Measurements from ENCODE around the gene ATOSA.

Gene ATOSA

DNA sequence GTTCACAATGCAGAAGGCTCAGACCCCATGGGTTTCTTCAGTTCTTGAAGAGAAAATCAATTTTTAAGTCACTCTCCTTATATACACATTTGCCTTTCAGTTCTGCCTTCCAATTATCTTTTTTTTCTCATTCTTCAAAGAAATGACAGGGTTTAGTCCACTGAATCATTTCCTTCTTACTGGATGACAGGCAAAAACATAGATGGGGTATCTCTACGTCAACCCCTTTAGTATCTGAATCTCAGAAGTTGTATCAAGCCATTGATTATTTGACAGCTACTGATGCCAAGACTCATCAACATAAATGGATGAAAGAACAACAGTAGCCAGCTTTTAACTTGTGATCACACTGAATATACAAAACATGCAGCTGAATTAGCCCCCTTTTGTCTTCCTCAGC lies 6.5 kb downstream of the ATOSA start:
- Histone ChIP-seq H3K27ac (ENCODE audit: low read depth, low read length) (no peak overlapping the region), H3K9ac (ENCODE audit: low read depth, low read length) (no peak overlapping the region), H3K27me3 (ENCODE audit: control insufficient read depth, insufficient read depth, low read length) (no peaks in the 10 kb centered on the region), H3K4me3 (ENCODE audit: low read depth, low read length) (no peak overlapping the region), H3K4me1 (ENCODE audit: control insufficient read depth, insufficient read depth, low read length) (peaks cover 23% of the 10 kb centered on the region), H3K36me3 (ENCODE audit: control insufficient read depth, insufficient read depth, low read length) (no peaks in the 10 kb centered on the region), H3K9me3 (ENCODE audit: control insufficient read depth, insufficient read depth, low read length) (no peaks in the 10 kb centered on the region)

DNA sequence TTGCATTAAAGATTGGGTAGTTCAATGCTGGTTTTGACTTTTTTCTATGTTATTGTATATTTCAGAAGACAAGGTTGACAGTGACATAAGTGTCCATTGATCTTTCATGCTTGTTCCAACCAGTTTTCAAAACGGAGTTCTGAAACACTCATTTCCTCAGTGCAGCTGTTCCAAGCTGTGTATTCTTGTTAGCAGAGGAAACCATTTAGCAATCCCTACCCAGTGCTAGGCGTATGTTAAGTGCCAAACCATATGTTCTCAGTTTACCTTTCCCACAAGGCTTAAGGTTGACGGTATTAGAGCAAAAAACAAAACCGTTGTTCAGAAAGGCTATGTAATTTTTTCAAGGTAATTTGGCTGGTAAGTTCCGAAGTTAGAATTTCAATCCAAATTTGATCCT lies 9.1 kb downstream of the ATOSA start:
- Histone ChIP-seq H3K9ac (ENCODE audit: low read depth, low read length) (no peak overlapping the region), H3K27ac (ENCODE audit: low read depth, low read length) (no peak overlapping the region), H3K36me3 (ENCODE audit: control insufficient read depth, insufficient read depth, low read length) (no peaks in the 10 kb centered on the region), H3K4me3 (ENCODE audit: low read depth, low read length) (no peak overlapping the region), H3K27me3 (ENCODE audit: control insufficient read depth, insufficient read depth, low read length) (no peaks in the 10 kb centered on the region), H3K9me3 (ENCODE audit: control insufficient read depth, insufficient read depth, low read length) (no peaks in the 10 kb centered on the region), H3K4me1 (ENCODE audit: control insufficient read depth, insufficient read depth, low read length) (peaks cover 17% of the 10 kb centered on the region)

DNA sequence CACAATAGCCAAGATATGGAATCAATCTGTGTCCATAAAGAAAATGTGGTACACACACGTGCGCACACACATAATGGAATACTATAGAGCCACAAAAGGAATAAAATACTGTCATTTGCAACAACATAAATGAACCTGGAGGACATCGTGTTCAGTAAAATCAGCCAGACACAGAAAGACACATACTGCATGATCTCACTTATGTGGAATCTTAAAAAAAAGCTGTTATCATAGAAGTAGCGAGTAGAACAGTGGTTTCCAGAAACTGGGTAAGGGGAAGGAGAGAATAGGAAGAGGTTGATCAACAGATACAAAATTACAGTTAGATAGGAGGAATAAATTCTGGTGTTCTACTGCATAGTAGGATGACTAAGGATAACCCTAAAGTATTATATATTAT lies 11.1 kb downstream of the ATOSA start:
- no peaks in the 10 kb centered on the region for H3K9me3 ChIP-seq (ENCODE audit: control insufficient read depth, insufficient read depth, low read length)
- H3K9ac ChIP-seq (ENCODE audit: low read depth, low read length): no peak overlapping the region
- H3K4me3 ChIP-seq (ENCODE audit: low read depth, low read length): no peak overlapping the region
- no peaks in the 10 kb centered on the region for H3K36me3 ChIP-seq (ENCODE audit: control insufficient read depth, insufficient read depth, low read length)
- peaks cover 14% of the 10 kb centered on the region for H3K4me1 ChIP-seq (ENCODE audit: control insufficient read depth, insufficient read depth, low read length)
- no peak overlapping the region for H3K27ac ChIP-seq (ENCODE audit: low read depth, low read length)
- H3K27me3 ChIP-seq (ENCODE audit: control insufficient read depth, insufficient read depth, low read length): no peaks in the 10 kb centered on the region

DNA sequence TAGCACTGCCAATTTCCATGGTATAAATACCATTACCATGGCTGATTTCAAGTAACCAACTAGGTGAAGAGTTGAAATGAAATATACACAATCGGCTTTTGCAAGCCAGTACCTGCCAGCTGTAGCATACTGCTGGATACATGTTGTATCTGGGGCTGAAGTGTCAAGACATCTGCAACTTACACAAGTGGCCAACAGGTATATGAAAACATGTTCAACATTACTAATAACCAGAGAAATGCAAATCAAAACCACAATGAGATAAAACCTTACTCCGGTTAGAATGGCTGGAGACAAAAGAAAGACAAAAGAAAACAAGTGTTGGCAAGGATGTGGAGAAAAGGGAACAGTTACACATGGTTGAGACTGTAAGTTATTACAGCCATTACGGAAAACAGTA lies 11.6 kb downstream of the ATOSA start:
- Histone ChIP-seq H3K4me1 (ENCODE audit: control insufficient read depth, insufficient read depth, low read length) (0 out of 2 replicates have a peak, but pooled peaks cover 9% of the 10 kb centered on the region), H3K9ac (ENCODE audit: low read depth, low read length) (no peak overlapping the region), H3K4me3 (ENCODE audit: low read depth, low read length) (no peak overlapping the region), H3K27me3 (ENCODE audit: control insufficient read depth, insufficient read depth, low read length) (no peaks in the 10 kb centered on the region), H3K36me3 (ENCODE audit: control insufficient read depth, insufficient read depth, low read length) (no peaks in the 10 kb centered on the region), H3K9me3 (ENCODE audit: control insufficient read depth, insufficient read depth, low read length) (no peaks in the 10 kb centered on the region), H3K27ac (ENCODE audit: low read depth, low read length) (no peak overlapping the region)

DNA sequence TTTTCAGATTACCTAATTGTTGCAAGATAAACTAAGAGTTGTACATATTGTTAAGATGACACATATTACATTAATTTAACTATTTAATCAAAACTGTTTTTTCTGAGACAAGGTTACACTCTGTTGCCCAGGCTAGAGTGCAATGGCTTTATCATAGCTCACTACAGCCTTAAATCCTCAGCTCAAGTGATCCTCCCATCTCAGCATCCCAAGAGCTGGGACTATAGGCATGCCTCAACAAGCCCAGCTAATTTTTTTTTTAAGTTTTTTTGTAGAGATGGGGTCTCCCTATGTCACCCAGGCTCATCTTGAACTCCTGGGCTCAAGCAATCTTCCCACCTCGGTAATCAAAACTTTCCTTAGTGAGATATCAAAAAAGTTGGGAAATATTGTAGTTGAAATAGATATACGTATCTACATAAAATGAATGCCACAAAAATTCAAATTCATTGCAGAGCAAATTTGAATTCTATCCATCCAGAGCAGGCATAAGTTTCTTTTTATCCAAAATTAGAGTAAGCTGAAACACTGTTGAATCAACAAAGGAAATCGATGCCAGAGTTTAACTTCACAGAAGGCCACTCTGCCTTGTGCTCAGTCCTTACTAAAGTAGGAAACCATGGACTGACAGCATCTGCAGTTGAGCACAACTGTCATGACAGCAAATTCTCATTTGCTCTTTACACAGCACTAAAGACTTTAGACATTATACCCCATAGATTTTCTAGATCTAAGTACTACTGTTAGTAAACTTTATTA lies 15.5 kb downstream of the ATOSA start:
- Histone ChIP-seq H3K4me3 (ENCODE audit: low read depth, low read length) (no peak overlapping the region), H3K36me3 (ENCODE audit: control insufficient read depth, insufficient read depth, low read length) (no peaks in the 10 kb centered on the region), H3K27me3 (ENCODE audit: control insufficient read depth, insufficient read depth, low read length) (no peaks in the 10 kb centered on the region), H3K9ac (ENCODE audit: low read depth, low read length) (no peak overlapping the region), H3K9me3 (ENCODE audit: control insufficient read depth, insufficient read depth, low read length) (no peaks in the 10 kb centered on the region), H3K4me1 (ENCODE audit: control insufficient read depth, insufficient read depth, low read length) (0 out of 2 replicates have a peak, but pooled peaks cover 4% of the 10 kb centered on the region), H3K27ac (ENCODE audit: low read depth, low read length) (no peak overlapping the region)

DNA sequence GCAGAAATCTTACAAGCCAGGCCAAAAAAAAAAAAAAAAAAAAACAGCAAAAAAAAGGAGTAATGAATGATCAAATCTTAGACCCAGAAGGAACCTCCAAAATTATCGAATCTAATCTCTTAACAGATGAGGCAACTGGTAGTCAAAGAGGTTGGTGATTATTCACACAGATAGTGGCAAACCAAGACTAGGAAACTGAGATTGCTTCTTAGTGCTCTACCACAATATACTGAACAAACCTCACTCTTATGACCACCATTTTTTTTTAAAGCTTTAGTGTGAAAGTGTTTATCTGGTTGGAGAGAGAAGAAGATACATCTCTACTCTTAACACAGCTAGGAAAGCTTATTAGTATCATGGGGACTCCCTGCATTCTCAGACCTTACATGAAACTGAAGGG lies 17.3 kb downstream of the ATOSA start:
- Histone ChIP-seq H3K9ac (ENCODE audit: low read depth, low read length) (no peak overlapping the region), H3K4me1 (ENCODE audit: control insufficient read depth, insufficient read depth, low read length) (0 out of 2 replicates have a peak, but pooled peaks cover 4% of the 10 kb centered on the region), H3K27me3 (ENCODE audit: control insufficient read depth, insufficient read depth, low read length) (no peaks in the 10 kb centered on the region), H3K4me3 (ENCODE audit: low read depth, low read length) (no peak overlapping the region), H3K27ac (ENCODE audit: low read depth, low read length) (no peak overlapping the region), H3K36me3 (ENCODE audit: control insufficient read depth, insufficient read depth, low read length) (no peaks in the 10 kb centered on the region), H3K9me3 (ENCODE audit: control insufficient read depth, insufficient read depth, low read length) (no peaks in the 10 kb centered on the region)

DNA sequence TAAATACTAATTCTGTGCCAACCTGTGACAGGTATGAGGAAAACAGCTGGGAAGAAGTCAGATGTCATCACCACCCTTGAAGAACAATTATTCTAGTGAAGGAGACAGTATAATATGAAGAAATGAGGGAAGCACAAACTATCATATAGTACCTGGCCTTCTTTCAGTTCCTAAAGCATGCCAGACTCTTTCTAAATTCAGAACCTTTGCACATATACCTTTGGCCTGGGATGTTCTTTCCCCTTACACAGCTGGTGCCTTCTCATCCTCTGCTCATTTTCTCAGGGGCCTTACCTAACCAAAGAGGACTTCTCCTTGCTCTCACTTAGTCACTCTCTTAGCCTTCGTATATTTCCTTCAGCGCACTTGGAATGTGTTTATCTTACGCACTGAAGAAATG lies 19.0 kb downstream of the ATOSA start:
- Histone ChIP-seq H3K4me3 (ENCODE audit: low read depth, low read length) (no peak overlapping the region), H3K27me3 (ENCODE audit: control insufficient read depth, insufficient read depth, low read length) (no peaks in the 10 kb centered on the region), H3K4me1 (ENCODE audit: control insufficient read depth, insufficient read depth, low read length) (0 out of 2 replicates have a peak, but pooled peaks cover 4% of the 10 kb centered on the region), H3K36me3 (ENCODE audit: control insufficient read depth, insufficient read depth, low read length) (no peaks in the 10 kb centered on the region), H3K27ac (ENCODE audit: low read depth, low read length) (no peak overlapping the region), H3K9me3 (ENCODE audit: control insufficient read depth, insufficient read depth, low read length) (no peaks in the 10 kb centered on the region), H3K9ac (ENCODE audit: low read depth, low read length) (no peak overlapping the region)

DNA sequence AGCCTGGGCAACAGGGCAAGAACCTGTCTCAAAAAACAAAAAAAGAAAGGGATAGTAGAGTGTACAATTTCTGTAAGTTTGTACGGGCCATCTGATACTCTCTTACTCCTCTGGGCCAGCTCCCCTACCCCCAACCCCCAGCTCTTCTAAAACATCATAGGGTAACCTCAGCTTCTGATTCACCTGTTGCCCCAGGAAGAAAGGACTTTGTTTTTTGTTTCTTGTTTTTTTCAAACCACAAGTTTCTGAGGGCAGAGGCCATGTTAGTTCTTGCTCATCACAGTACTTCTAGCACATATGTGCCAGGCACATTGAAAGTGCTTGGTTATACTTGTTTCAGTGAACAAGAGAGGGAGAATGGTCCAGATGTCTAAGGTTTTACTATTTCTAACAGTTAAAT lies 20.2 kb downstream of the ATOSA start:
- H3K27ac ChIP-seq (ENCODE audit: low read depth, low read length): no peak overlapping the region
- 0 out of 2 replicates have a peak, but pooled peaks cover 4% of the 10 kb centered on the region for H3K4me1 ChIP-seq (ENCODE audit: control insufficient read depth, insufficient read depth, low read length)
- H3K9ac ChIP-seq (ENCODE audit: low read depth, low read length): no peak overlapping the region
- H3K27me3 ChIP-seq (ENCODE audit: control insufficient read depth, insufficient read depth, low read length): no peaks in the 10 kb centered on the region
- no peaks in the 10 kb centered on the region for H3K36me3 ChIP-seq (ENCODE audit: control insufficient read depth, insufficient read depth, low read length)
- H3K9me3 ChIP-seq (ENCODE audit: control insufficient read depth, insufficient read depth, low read length): no peaks in the 10 kb centered on the region
- H3K4me3 ChIP-seq (ENCODE audit: low read depth, low read length): no peak overlapping the region

DNA sequence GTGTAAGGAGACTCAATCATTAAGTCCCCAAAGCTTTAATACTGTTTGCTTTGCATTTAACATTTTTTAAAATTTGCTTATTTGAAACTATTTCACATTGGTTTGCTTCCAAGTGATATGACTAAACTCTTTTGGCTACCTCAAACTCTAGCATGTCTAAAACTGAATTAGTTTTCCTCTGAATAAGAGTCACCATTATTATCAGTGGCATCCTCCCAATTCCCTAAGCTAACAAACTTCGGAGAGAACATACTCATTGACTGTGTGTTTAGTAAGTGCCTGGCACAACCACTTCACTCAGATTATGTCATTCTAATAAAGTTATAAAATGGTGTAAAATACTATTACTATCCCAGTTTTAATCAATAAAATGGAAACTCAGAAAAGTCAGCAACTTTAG lies 21.9 kb downstream of the ATOSA start:
- H3K36me3 ChIP-seq (ENCODE audit: control insufficient read depth, insufficient read depth, low read length): no peaks in the 10 kb centered on the region
- no peaks in the 10 kb centered on the region for H3K9me3 ChIP-seq (ENCODE audit: control insufficient read depth, insufficient read depth, low read length)
- no peak overlapping the region for H3K9ac ChIP-seq (ENCODE audit: low read depth, low read length)
- no peaks in the 10 kb centered on the region for H3K27me3 ChIP-seq (ENCODE audit: control insufficient read depth, insufficient read depth, low read length)
- H3K4me3 ChIP-seq (ENCODE audit: low read depth, low read length): no peak overlapping the region
- H3K4me1 ChIP-seq (ENCODE audit: control insufficient read depth, insufficient read depth, low read length): peaks cover 12% of the 10 kb centered on the region
- H3K27ac ChIP-seq (ENCODE audit: low read depth, low read length): no peak overlapping the region

DNA sequence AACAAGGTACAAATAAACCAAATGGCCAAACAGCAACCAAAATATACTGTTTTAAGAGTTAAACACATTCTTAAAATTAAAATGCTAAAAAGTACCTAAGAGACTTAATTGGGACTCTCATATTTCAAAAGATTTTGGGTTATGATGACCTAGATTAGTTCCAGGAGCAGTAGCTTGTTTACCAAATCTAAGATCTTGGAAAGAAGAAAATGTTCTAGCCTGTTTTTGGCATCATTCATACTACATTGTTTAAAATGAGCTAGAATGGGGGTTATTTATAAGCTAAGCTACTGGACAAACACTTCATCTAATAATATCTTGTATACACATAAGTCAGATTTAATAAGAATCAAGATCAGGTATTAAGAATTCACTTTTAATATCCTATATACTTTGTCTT lies 22.8 kb downstream of the ATOSA start:
- H3K4me1 ChIP-seq (ENCODE audit: control insufficient read depth, insufficient read depth, low read length): peaks cover 19% of the 10 kb centered on the region
- no peaks in the 10 kb centered on the region for H3K27me3 ChIP-seq (ENCODE audit: control insufficient read depth, insufficient read depth, low read length)
- no peaks in the 10 kb centered on the region for H3K9me3 ChIP-seq (ENCODE audit: control insufficient read depth, insufficient read depth, low read length)
- no peak overlapping the region for H3K27ac ChIP-seq (ENCODE audit: low read depth, low read length)
- no peak overlapping the region for H3K4me3 ChIP-seq (ENCODE audit: low read depth, low read length)
- H3K9ac ChIP-seq (ENCODE audit: low read depth, low read length): no peak overlapping the region
- no peaks in the 10 kb centered on the region for H3K36me3 ChIP-seq (ENCODE audit: control insufficient read depth, insufficient read depth, low read length)

DNA sequence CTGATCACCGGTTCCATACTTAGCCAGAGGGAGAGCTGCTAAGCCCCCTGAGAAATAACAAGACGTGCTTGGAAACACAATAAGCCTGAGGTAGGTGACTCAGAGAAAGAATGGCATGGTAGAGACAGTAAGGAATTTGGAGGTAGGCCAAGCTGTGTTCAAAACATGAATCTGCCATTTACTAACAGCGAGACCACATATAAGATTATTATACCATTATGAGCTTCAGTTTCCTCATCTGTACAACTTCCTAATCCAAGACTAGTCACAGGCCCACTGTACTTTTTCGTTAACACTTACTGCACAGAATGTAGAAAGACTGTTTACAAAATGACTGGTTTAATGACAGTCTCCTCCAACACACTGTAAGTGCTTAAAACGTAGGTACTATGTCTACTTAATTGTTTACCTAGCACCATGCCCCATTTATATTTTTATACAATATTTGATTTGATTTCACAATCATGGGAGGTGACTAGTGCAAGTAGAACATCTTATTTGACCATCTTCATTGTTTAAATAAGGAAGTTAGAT lies 25.7 kb downstream of the ATOSA start:
- H3K9ac ChIP-seq (ENCODE audit: low read depth, low read length): no peak overlapping the region
- peak overlapping the region; percentile 72 for H3K27ac ChIP-seq (ENCODE audit: low read depth, low read length)
- H3K27me3 ChIP-seq (ENCODE audit: control insufficient read depth, insufficient read depth, low read length): no peaks in the 10 kb centered on the region
- H3K36me3 ChIP-seq (ENCODE audit: control insufficient read depth, insufficient read depth, low read length): no peaks in the 10 kb centered on the region
- no peak overlapping the region for H3K4me3 ChIP-seq (ENCODE audit: low read depth, low read length)
- H3K9me3 ChIP-seq (ENCODE audit: control insufficient read depth, insufficient read depth, low read length): no peaks in the 10 kb centered on the region
- H3K4me1 ChIP-seq (ENCODE audit: control insufficient read depth, insufficient read depth, low read length): peaks cover 20% of the 10 kb centered on the region

All from HUES48 (cell line).